Measurements from ENCODE around the gene DENND2D. TPM values are rescaled to one million over a fixed set of nuclear protein-coding genes. Genes with fewer than 3 reads are reported as not detected.

DENND2D gene
- total RNA-seq, 1 donor from 2014 or later, result not detected

- Mint-ChIP-seq H3K36me3 (ENCODE audit: unreplicated experiment) (no peaks in the 10 kb centered on the region), H3K4me1 (ENCODE audit: low read depth, unreplicated experiment) (peaks cover 2% of the 10 kb centered on the region), H3K9me3 (ENCODE audit: unreplicated experiment) (peaks cover 2% of the 10 kb centered on the region), H3K4me3 (ENCODE audit: unreplicated experiment) (no peak within 1 kb of the TSS), H3K27me3 (ENCODE audit: unreplicated experiment) (peaks cover 2% of the 10 kb centered on the region), H3K27ac (ENCODE audit: unreplicated experiment) (no peak within 1 kb of the TSS)
- DNase-seq, result no peak
- no peak for TF ChIP-seq CTCF (IDR thresholded peaks at IDR 0.05; ENCODE audit: partially characterized antibody, unreplicated experiment)
Observed at GRCh38 chr1:111227434-111227833, 27.0 kb upstream of the DENND2D start, which contains the start of gene CHI3L2. Gene CHI3L2, plus strand, starts transcription at chr1:111227713. Its CDS starts 17 bp downstream, at chr1:111227730.

- TF ChIP-seq CTCF (IDR thresholded peaks at IDR 0.05; ENCODE audit: partially characterized antibody, unreplicated experiment), result no peak
- H3K4me3 Mint-ChIP-seq (ENCODE audit: unreplicated experiment), result no peak overlapping the region
- H3K27me3 Mint-ChIP-seq (ENCODE audit: unreplicated experiment), result peaks cover 2% of the 10 kb centered on the region
- no peak overlapping the region for H3K27ac Mint-ChIP-seq (ENCODE audit: unreplicated experiment)
- peaks cover 2% of the 10 kb centered on the region for H3K4me1 Mint-ChIP-seq (ENCODE audit: low read depth, unreplicated experiment)
- no peaks in the 10 kb centered on the region for H3K36me3 Mint-ChIP-seq (ENCODE audit: unreplicated experiment)
- peaks cover 2% of the 10 kb centered on the region for H3K9me3 Mint-ChIP-seq (ENCODE audit: unreplicated experiment)
- no peak for DNase-seq
Observed at GRCh38 chr1:111225717-111226400, 25.4 kb upstream of the DENND2D start.

- DNase-seq, result no peak
- Mint-ChIP-seq H3K4me1 (ENCODE audit: low read depth, unreplicated experiment) (peaks cover 2% of the 10 kb centered on the region), H3K4me3 (ENCODE audit: unreplicated experiment) (no peak overlapping the region), H3K27ac (ENCODE audit: unreplicated experiment) (no peak overlapping the region), H3K9me3 (ENCODE audit: unreplicated experiment) (peaks cover 2% of the 10 kb centered on the region), H3K36me3 (ENCODE audit: unreplicated experiment) (no peaks in the 10 kb centered on the region), H3K27me3 (ENCODE audit: unreplicated experiment) (peaks cover 2% of the 10 kb centered on the region)
- no peak for TF ChIP-seq CTCF (IDR thresholded peaks at IDR 0.05; ENCODE audit: partially characterized antibody, unreplicated experiment)
Observed at GRCh38 chr1:111225091-111225490, 24.6 kb upstream of the DENND2D start.

GRCh38 chr1:111223126-111223685 lies 22.8 kb upstream of the DENND2D start:
- Mint-ChIP-seq H3K36me3 (ENCODE audit: unreplicated experiment) (no peaks in the 10 kb centered on the region), H3K27me3 (ENCODE audit: unreplicated experiment) (no peaks in the 10 kb centered on the region), H3K9me3 (ENCODE audit: unreplicated experiment) (no peaks in the 10 kb centered on the region), H3K4me1 (ENCODE audit: low read depth, unreplicated experiment) (peaks cover 2% of the 10 kb centered on the region), H3K27ac (ENCODE audit: unreplicated experiment) (no peak overlapping the region), H3K4me3 (ENCODE audit: unreplicated experiment) (no peak overlapping the region)
- TF ChIP-seq CTCF (IDR thresholded peaks at IDR 0.05; ENCODE audit: partially characterized antibody, unreplicated experiment), result no peak
- DNase-seq, result no peak

All from glutamatergic neuron (in vitro differentiated cells).